ENCODE results near the gene MAP4K5. TPM values are rescaled to one million over a fixed set of nuclear protein-coding genes. Genes with fewer than 3 reads are reported as not detected.

MAP4K5 gene
- total RNA-seq, 2 donors from 2014 or later = 44.9 to 48.4 TPM

- intact Hi-C loops (cut with DNase I) = no loop called here
- no peak for DNase-seq (ENCODE audit: low spot score)
These were observed 144.8 kb downstream of the MAP4K5 start for GRCh38 chr14:50387548-50387947.

- DNase-seq (ENCODE audit: low spot score) = no peak
- intact Hi-C loops (cut with DNase I) = no loop called here
These were observed 148.6 kb downstream of the MAP4K5 start for GRCh38 chr14:50383618-50384225.

GRCh38 chr14:50381823-50382287, 150.5 kb downstream of the MAP4K5 start:
- DNase-seq (ENCODE audit: low spot score) = no peak
- intact Hi-C loops (cut with DNase I) = no loop called here

- intact Hi-C loops (cut with DNase I) = no loop called here
- DNase-seq (ENCODE audit: low spot score) = no peak
These were observed 151.4 kb downstream of the MAP4K5 start for GRCh38 chr14:50381008-50381407.

- intact Hi-C loops (cut with DNase I) = no loop called here
- DNase-seq (ENCODE audit: low spot score) = no peak
These were observed 151.9 kb downstream of the MAP4K5 start for GRCh38 chr14:50380455-50380854.

DNA sequence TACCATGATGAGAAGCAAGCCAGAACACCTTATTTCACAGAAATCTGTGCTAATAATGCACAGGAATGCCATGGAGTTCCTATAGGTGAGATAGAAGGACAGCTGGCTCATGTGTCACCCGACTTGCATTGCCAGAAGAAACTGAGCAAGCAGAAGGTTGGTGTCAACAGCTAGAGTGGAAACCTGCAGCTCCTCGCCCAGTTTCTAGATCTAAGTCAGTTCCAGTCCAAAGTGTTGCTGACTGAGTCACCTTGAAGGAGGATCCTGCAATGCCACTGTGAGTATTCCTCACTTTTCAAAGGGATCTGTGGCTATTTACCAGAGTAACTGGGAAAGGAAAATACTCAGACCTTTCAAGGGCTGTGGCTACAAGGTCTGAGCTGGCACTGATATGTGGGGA, 152.8 kb downstream of the MAP4K5 start:
- DNase-seq (ENCODE audit: low spot score) = no peak
- intact Hi-C loops (cut with DNase I) = no loop called here

GRCh38 chr14:50377550-50378085, 154.8 kb downstream of the MAP4K5 start:
- intact Hi-C loops (cut with DNase I) = no loop called here
- no peak for DNase-seq (ENCODE audit: low spot score)

DNA sequence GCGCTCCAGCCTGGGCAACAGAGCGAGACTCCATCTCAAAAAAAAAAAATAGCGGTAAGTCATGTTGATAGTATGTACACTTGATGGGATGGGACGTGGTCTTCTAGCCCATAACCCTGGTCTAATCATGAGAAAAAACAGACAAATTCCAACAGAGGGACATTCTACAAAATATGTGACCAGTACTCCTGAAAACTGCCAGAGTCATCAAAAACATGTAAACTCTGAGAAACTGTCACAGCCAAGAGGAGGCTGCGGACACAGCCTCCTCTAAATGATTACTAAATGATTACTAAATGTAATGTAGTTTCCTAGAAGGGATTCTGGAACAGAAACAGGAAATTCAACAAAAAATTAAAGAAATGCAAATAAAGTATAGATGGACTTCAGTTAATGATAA, 156.6 kb downstream of the MAP4K5 start:
- intact Hi-C loops (cut with DNase I) = no loop called here
- DNase-seq (ENCODE audit: low spot score) = no peak

DNA sequence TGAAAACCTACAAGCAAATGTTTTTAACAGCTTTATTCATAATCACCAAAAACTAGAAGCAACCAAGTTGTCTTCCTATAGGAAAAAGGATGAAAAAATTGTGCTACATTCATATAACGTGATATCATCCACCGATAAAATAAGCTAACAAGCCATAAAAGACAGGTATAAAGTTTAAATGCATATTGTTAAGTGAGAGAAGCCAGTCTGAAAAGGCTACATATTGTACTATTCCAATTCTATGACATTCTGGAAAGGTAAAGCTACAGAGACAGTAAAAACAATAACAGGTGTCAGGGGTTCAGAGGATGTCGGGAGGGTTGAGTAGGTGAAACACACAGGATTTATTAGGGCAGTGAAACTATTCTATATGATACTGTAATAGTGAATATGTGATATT, 158.4 kb downstream of the MAP4K5 start:
- DNase-seq (ENCODE audit: low spot score) = no peak
- intact Hi-C loops (cut with DNase I) = no loop called here

DNA sequence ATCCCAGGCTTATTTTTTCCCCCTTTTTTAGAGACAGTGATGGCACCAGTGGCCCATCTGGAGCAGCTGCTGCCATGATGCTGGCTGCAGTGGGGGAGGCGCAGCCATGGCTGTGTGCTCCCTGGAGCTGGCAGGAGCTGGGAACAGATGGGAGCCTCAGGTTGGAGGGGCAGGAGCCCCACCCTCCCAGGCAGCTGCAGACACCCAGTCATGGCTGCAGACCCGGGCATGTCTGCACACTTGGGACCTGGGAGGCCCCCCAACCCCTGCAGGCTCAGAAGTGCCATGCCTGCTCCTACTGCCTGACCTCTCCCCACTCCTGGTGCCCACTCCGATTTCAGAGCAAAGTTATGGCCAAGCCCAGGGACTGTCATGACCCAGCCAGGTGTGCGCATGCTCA, 160.8 kb downstream of the MAP4K5 start:
- no peak for DNase-seq (ENCODE audit: low spot score)
- intact Hi-C loops (cut with DNase I) = loop anchor here (2.0 kb wide), 2 partner anchors 23 to 63 kb away; no protein-coding TSS in a partner anchor

Other genes with a start within 250 kb of the MAP4K5 start
- gene L2HGDH, start 220.3 kb downstream of the MAP4K5 start, total RNA-seq = 1 to 10 TPM; 3.3 to 3.6 TPM
- gene DMAC2L, start 220.2 kb downstream of the MAP4K5 start, total RNA-seq = 10 to 100 TPM; 12.0 to 13.4 TPM
- 10 to 100 TPM; 10.2 to 17.4 TPM for gene CDKL1, start 135.7 kb downstream of the MAP4K5 start, total RNA-seq
- gene ATL1, start 27.6 kb upstream of the MAP4K5 start, total RNA-seq = 10 to 100 TPM; 13.3 to 16.0 TPM
- 10 to 100 TPM; 29.6 to 32.9 TPM for gene SAV1, start 135.7 kb upstream of the MAP4K5 start, total RNA-seq

Measured in posterior vena cava (tissue), 2 donors.